Fibroblast of skin of abdomen (primary cell): ENCODE results near the gene SMAD1.

ENCODE experiments used
- DNase-seq: peaks from one replicate; pipeline ENCODE4 v3.0.0-alpha.2; 2013

The SMAD1 gene

GRCh38 chr4:145490361-145490760, 8.7 kb downstream of the SMAD1 start:
- no peak for DNase-seq

- peak; percentile 61 for DNase-seq
These were observed 9.1 kb downstream of the SMAD1 start for GRCh38 chr4:145490796-145491195.

DNA sequence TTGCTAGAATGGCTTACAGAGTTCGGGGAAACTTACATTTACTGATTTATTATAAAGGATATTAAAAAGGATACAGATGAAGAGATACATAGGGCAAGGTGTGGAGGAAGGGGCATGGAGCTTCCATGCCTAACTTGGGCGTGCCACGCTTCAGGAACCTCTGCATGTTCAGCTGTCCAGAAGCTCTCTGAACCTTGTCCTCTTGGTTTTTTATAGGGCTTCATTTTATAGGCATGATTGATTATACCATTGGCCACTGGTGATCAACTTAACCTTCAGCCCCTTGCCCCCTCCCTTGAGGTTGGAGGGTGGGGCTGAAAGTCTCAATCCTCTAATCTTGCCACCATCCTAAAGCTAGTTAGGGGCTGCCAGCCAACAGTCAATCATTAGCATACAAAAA, 10.7 kb downstream of the SMAD1 start:
- no peak for DNase-seq

GRCh38 chr4:145493166-145493565, 11.5 kb downstream of the SMAD1 start:
- DNase-seq, result no peak

- DNase-seq, result no peak
These were observed 13.1 kb downstream of the SMAD1 start for GRCh38 chr4:145494666-145495270.

DNA sequence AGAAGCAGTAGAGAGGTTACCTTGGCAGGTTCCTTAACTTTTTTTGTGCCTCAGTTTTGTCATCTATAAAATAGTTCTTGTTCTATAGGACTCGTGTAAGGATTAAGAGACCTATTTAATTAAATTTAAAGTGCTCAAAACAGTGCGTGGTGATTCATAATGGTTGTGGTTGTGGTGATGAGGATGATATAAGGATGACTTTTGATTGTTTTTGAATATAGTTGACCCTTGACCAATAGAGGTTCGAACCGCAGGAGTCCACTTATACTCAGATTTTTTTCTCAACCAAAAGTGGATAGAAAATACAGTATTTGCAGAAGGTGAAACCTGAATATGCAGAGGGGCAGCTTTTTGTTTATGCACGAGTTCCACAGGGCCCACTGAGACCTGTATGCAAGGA, 14.6 kb downstream of the SMAD1 start:
- DNase-seq, result no peak

DNA sequence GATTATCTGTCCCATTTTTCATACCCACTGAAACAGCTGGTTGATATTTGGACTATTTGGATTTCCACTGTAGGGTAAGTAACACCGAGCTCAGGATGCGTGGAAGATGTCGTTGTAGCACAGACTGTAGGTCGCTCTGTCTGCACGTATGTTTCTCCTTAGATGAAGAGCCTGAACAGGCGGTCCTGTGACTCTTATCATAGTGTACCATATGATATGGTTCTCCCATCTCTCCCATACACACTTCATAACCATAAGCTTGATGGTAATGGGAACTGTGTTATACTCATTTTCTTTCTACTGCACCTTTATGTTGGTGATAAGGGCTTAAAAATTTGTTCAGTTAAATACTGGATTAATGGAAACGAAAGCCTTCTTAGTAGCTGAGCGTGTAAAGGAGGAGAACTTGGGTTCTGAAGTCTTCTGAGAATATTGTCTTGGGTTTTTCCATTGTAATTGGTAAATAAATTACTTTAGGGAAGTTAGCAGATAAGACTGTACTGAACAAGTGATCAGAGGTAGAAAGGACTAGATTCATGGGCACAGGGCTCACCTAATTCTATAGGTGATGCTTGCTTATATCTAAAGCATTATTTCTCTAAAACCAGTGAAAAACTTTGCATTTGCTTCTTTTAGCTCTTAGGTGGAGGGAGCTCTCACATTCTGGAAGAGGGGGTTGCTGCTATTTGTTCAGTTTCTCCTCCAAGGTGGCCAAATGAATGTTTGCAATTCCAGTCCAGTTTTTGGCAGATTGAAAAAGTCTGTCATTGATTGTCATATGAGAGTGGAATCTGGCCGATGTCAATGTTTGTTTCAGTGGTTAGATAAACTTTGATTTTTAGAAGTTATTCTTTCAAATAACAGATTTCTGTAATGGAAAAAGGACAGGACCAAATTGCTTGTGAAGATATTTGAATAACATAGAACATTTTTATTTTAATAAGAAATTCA, 15.8 kb downstream of the SMAD1 start:
- no peak for DNase-seq

DNA sequence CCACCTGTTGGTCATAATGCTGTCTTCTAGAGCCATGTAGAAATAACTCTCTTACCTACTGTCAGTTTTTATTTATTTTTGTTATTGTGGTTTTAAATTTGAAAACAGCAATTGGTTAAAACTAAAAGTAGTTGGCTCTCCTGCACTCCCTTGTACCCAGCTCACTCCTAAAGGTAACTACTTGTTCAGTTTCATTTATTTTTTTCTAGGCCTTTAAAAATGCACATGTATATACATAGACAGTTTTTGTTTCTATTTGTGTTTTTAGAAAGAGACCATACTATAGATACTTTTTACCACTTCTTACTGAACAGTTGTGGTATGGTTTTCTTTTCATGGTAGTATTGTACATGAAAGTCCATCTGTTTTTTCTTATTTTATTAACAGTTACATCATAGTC, 16.8 kb downstream of the SMAD1 start:
- no peak for DNase-seq

DNA sequence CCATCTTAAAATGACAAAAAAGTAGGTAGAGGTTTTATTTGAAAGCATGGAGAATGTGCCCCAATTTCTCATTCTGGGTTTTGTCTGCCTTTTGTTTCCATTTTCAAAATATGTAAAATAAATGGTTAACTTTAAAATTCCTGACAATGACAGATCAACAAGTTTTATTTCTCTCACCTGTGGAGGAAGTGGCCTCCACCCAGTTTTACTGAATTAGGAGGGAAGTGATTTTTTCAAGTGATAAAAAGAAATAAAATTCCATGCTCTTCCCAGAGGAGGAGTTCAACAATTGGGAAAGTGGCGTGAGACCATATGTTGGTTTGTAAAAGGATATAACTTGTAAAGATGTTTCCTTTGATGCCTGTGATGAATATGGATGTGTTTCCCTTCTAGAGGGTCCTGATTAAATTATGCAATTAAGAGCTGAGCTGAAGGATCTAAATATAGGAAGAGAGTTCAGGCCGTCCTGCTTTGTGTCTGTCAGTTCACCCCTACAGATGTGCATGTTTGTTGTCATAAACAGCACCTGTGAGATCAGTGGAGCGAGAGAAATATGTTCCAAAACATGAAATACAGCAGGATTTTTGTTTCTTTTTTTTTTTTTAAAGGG, 19.5 kb downstream of the SMAD1 start:
- no peak for DNase-seq

- DNase-seq, result no peak
These were observed 21.2 kb downstream of the SMAD1 start for GRCh38 chr4:145502809-145503208.

- no peak for DNase-seq
These were observed 21.9 kb downstream of the SMAD1 start for GRCh38 chr4:145503486-145504072.

DNA sequence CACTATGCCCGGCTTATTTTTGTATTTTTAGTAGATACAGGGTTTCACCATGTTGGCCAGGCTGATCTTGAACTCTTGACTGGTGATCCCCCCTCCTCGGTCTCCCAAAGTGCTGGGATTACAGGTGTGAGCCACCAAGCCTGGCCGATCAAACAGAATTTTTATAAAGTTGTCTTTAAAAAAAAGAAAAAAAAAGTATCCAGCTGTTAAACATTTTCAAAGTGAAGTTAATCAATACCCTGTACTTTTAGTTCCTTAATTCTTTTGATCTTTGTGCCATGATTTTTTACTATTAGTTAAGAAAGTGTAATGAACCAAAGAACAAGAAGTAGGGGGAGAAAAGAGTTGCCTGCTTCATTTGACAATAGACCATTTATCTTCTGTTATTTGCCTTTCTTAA, 24.3 kb downstream of the SMAD1 start:
- no peak for DNase-seq

- no peak for DNase-seq
These were observed 26.0 kb downstream of the SMAD1 start for GRCh38 chr4:145507636-145508035.

DNA sequence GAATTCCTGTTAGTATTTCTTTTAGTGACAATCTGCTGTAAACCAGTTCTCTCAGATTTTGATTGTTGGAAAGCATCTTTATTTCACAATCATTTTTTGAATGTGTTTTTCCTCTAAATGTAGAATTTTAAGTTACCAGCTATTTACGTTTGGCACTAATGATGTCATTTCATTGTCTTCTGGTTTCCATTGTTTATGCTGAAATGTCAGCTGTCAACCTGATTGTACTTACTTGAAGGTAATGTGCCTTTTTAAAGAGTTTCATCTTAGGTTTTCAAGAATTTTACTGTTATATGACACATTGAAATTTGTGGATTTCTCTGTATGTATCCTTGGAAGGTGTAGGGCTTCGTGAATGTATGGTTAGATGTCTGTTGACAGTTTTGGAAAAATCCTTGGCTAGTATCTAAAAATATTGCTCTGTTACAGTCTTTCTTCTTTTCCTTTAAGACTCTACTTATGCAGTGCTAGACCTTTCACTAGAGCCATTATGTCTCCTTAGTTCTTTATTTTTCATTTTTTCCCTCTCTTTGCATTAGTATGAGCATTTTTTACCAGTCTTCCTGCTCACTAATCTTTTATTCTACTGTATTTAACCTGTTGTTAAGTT, 30.4 kb downstream of the SMAD1 start:
- DNase-seq, result no peak

DNA sequence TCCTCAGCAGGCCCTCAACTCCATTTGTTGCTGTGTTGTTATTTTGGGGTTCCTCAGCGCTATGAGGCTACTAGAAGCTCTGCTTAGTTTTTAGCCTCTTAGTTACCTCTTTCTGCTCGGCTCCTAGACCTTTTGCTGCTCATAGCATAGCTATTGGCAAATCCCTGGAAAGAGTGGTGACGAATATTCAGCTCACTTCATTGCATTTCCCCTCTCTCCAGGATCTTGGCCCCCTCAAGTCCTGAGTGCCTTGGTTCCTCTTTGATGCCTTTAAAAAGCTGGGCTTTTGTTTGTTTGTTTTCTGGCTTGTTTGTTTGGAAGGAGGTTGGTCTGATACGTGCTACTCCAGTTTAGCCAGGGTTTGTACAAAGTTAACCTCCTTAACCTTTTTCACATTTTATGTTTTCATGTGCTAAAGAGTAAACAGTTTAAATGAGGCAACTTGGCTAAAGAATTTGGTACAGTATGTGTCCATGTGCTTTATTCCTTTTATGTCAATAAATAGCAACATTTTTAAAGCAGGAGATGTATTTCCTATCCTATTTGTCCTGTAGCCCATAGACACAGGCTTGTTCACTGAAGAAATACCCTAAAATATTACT, 31.5 kb downstream of the SMAD1 start:
- DNase-seq, result no peak

- no peak for DNase-seq
These were observed 38.5 kb downstream of the SMAD1 start for GRCh38 chr4:145520172-145520571.

- DNase-seq, result no peak
These were observed 39.6 kb downstream of the SMAD1 start for GRCh38 chr4:145521282-145521681.

- peak; percentile 50 for DNase-seq
These were observed 41.5 kb downstream of the SMAD1 start for GRCh38 chr4:145523117-145523516.

DNA sequence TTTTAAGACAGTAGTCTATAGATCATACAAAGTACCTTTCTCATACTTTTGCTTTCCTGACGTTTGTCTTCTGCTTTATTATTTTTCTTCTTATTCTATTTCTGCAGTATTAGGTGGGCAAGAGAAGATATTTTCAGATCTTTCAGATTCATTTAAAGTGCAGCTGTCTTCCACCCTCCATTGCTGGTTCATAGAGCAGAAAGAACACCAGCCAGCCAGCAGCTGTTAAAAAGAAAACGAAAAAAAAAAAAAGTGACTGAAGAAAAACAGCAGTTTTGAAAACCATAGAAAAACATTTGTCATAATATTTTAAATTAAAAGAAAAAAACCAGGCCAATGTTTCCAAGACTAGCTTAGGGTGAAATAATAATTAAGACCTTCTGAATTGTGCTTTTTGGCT, 42.9 kb downstream of the SMAD1 start:
- DNase-seq, result no peak

- no peak for DNase-seq
These were observed 43.7 kb downstream of the SMAD1 start for GRCh38 chr4:145525291-145525740.

GRCh38 chr4:145527773-145528172, 46.1 kb downstream of the SMAD1 start:
- no peak for DNase-seq

GRCh38 chr4:145528601-145529000, 46.9 kb downstream of the SMAD1 start:
- no peak for DNase-seq
